Measurements from ENCODE around the gene GTF2IRD1. TPM values are rescaled to one million over a fixed set of nuclear protein-coding genes. Genes with fewer than 3 reads are reported as not detected.
A peak's percentile ranks its signal among the peaks of the same experiment; 100 is the strongest.
"Not testable (repeated sequence)": the region's sequence is repeated elsewhere in the genome, so short reads cannot be mapped to it uniquely, and the experiment has no call there.

Gene GTF2IRD1
- total and polyA plus RNA-seq, 9 of the 15 experiments (the other 6 are each of a cell fraction or from before 2014, with no cell fraction given): 9.1 to 30.2 (median 14.0) TPM

DNA sequence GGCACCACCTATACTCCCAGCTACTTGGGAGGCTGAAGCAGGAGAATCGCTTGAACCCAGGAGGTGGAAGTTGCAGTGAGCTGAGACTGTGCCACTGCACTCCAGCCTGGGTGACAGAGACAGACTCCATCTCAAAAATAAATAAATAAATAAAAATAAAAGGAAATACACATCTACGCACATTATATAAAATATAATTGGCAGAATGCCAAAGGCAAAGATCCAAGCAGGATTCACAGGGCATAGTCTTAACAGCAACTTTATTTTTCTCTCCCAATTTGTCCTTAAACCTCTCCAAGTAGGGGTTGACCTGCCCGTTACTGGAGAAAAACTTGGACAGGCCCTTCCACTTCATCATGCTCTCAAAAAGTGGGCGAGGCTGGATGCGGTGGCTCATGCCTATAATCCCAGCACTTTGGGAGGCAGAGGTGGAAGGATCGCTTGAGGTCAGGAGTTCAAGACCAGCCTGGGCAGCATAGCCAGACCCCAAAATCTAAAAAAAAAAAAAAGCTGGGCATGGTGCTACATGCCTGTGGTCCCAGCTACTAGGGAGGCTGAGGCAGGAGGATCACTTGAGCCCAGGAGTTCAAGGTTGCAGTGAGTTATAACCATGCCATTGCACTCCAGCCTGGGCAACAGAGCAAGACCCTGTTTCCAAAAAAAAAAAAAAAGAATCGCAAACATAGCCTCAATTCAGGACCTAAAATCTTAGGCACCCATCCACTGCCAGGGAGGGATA is 38.9 kb upstream of the GTF2IRD1 start:
- TF ChIP-seq NFIC (IDR thresholded peaks at IDR 0.05) (peak; percentile 89), ZNF121 (CRISPR knock-in tag; conservative IDR thresholded peaks at IDR 0.05) (peak; percentile 96), NFIX (CRISPR knock-in tag; IDR thresholded peaks at IDR 0.05; ENCODE audit: low read depth) (peak; percentile 83), BCOR (IDR thresholded peaks at IDR 0.05) (0 out of 2 replicates have a peak, but pooled peaks have one; percentile 27)
- DNase-seq (ENCODE audit: extremely low read depth in 1 of 4, low spot score in 3 of 4); H3K27me3 ChIP-seq (ENCODE audit: control insufficient read depth in 2 of 2, insufficient read depth in 2 of 2, low read length in 2 of 2); H3K4me3 ChIP-seq; BruUV-seq (replicated peaks); H3K9me1 ChIP-seq (ENCODE audit: control insufficient read depth, insufficient read depth, low read length); H3K27ac ChIP-seq (ENCODE audit: extremely low read depth, low read depth, low read length); ATAC-seq; CTCF ChIA-PET (ENCODE audit: low intra/inter-chr PET ratio); H4K20me1 ChIP-seq (replicated peaks; ENCODE audit: control insufficient read depth, insufficient read depth, low read length); H3K79me2 ChIP-seq (ENCODE audit: control insufficient read depth, insufficient read depth, low read length); FAIRE-seq; H3K36me3 ChIP-seq (ENCODE audit: control insufficient read depth, insufficient read depth, low read length); H3K9me3 ChIP-seq (replicated peaks; ENCODE audit: control insufficient read depth, insufficient read depth, low read depth, low read length); H3K9ac ChIP-seq (ENCODE audit: insufficient read depth in 1 of 2, low read depth in 2 of 2, low read length in 2 of 2); H2AFZ ChIP-seq (ENCODE audit: low read depth, low read length); H3K4me2 ChIP-seq (ENCODE audit: insufficient read depth, low read length); intact Hi-C loops (cut with micrococcal nuclease); H3K4me1 ChIP-seq (replicated peaks in 1 of 2; ENCODE audit: control insufficient read depth in 2 of 2, insufficient read depth in 2 of 2, low read length in 2 of 2): not testable (repeated sequence)
- in situ Hi-C loops (cut with MboI): loop anchor here (25.0 kb wide), 1 partner anchor 623 kb away; no protein-coding TSS in a partner anchor
- POLR2A ChIA-PET: interaction anchor here (0.7 kb wide), 1 partner anchor 1188 kb away, joined by 3 read pairs; no protein-coding TSS in a partner anchor
- WGBS (ENCODE audit: insufficient coverage, low coverage, missing lambda C conversion rate): 23% methylated on average over 4 of the region's 7 CpGs
